GM18868 (cell line): ENCODE measurements around the gene UPK2.
"Not testable (repeated sequence)": the region's sequence is repeated elsewhere in the genome, so short reads cannot be mapped to it uniquely, and the experiment has no call there.

Source experiments
- ATAC-seq: cut with Tn5 transposase; IDR thresholded peaks from one replicate; pipeline ENCODE4 v1.9.1; 2021; ENCODE audit warnings: mild to moderate bottlenecking, moderate library complexity; ENCODE audit not compliant: unreplicated experiment

The UPK2 gene

DNA sequence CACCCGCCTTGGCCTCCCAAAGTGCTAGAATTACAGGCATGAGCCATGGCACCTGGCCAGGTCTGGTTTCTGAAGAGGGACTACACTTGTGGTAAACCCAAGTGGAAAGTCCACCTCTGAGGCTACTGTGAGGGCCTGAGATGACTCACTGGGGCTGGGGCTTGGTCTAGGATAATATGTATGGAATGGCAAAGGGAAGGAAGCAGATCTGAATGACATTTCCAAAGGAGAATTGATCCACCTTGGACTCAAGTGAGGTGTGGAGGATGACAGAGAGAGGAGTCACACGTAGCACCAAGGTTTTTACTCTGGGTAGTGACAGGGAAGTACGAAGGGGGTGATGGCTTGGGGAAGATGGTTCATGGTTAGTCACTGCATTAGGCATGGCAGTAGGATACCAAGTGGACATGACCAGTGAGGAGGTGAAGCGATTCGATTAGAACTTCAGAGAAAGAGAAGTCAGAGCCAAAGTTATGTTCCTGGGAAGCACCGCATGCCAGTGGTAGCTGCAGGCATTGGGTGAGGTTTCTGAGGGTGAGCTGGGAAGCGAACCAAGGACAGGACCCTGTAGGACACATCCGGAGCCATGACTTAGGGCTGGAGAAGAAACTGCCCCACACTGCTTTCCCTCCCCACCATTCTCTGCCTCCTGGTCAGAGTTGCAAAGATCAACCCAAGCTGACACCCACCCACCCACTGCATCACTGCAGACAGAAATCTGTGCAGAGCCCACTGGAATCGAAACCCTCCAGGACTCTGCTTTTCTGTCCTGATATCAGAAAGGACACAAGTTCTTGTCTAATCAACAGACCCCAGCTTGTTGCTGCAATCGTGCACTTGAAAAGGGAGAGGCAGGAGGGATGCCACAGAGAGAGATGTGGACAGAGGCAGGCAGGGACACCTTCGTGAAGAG, 17.4 kb upstream of the UPK2 start:
- no peak for ATAC-seq

DNA sequence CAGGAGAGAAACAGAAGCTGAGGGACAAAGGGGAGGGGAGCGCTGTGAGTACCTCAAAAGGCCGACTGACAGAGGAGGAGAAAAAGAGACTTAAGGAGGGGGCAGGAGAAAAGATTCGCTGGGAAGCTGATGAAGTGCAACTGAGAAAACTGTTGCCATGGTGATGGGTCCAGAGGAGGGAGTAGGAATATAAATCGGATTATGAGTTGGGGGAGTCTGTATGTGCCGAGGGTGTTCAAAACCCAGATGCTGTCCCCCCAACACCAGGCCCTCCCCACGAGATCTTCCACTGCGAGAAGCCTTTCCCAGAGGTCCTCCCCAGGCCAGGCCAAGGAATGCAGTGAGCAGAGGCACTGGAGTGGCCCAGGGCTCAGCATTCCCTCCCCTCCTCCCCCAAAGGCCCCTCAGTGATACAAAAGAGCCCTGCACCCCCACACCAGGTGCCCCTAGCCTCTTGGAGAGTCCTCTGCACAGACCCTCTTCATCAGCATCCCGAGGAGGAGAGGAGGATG, 16.6 kb upstream of the UPK2 start:
- no peak for ATAC-seq

DNA sequence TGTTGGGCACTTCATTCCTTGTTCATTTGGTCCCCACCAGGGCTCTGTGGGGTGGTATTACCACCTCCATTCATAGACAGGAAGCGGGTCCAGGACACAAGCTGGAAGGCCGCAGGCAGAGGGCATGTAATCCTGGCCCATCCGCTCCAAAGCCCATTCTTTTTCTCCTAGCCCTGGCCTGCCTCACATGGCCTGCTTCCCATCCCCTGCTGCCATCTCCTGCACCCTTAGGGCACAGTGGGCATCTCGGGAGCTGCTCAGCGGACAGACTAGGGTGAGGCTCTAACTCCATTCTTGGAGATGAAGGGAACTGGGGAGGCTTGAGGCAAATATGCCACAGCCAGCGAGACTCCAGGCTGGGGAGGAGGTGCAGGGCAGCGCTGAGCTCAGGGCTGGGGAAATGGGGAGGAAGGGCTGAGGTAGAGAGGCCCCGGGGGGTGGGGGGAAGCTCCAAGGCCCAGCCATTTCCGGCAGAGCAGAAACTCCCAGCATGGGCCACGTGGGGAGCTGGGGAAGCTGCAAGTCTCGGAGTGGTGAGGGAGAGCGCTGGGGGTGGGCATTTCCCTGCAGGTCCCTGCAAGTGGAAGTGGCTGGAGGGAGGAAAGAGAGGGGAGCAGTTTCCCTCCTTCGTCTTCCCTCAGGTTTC, 16.0 kb upstream of the UPK2 start:
- no peak for ATAC-seq

GRCh38 chr11:118947091-118947490, 9.0 kb upstream of the UPK2 start:
- ATAC-seq = no peak

GRCh38 chr11:118948000-118948399, 8.1 kb upstream of the UPK2 start:
- no peak for ATAC-seq

GRCh38 chr11:118953265-118953664, 2.8 kb upstream of the UPK2 start:
- ATAC-seq = no peak

- not testable (repeated sequence) for ATAC-seq
Measured at GRCh38 chr11:118953976-118954375, 2.1 kb upstream of the UPK2 start.

- no peak for ATAC-seq
Measured at GRCh38 chr11:118956847-118957469, 860 bp downstream of the UPK2 start.

GRCh38 chr11:118957549-118957948, 1.5 kb downstream of the UPK2 start:
- no peak for ATAC-seq

DNA sequence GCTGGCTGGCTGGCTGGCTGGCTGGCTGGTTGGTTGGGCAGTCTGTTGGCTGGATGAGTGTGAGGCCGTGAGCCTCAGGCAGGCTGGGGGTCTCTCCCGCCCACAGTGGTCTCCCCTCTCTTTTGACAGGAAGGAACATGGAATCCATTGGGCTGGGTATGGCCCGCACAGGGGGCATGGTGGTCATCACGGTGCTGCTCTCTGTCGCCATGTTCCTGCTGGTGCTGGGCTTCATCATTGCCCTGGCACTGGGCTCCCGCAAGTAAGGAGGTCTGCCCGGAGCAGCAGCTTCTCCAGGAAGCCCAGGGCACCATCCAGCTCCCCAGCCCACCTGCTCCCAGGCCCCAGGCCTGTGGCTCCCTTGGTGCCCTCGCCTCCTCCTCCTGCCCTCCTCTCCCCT, 1.9 kb downstream of the UPK2 start:
- ATAC-seq = no peak

DNA sequence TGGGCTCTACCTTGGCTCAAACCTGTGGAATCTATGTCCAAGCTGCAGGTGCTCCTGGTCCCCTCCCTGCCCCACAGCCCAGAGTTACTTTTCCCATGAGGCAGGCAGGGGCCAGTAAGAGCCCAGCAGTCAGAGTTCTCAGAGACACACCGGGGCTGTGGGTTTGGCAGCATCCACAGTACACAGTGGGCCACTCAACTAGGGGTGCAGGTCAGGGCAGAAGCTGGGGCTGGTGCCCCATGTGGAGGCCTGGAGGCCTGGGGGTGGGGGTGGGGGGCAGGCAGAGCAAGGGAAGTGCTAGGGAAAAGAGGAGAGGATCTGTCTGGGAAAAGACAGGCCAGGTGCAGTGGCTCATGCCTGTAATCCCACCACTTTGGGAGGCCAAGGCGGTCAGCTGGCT, 2.5 kb downstream of the UPK2 start:
- ATAC-seq = no peak

DNA sequence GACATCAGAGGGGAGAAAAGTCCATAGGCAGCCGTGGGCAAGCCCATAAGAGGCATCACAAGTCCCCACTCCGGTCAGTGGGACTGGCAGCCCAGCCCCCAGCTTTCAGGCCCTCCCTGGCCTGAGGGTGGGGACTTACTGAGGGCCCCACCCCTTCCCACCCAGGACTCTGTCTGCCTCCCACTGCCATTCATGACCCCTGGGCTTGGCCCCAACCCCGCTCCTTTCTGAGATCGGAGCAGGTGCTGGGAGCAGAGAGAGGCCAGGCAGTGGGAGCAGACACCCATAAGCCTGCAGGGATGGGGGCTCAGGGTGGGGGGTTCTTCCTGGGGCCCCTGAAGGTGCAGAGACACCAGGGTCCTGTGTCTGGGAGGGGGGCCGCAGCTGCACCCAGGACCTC, 5.1 kb downstream of the UPK2 start:
- no peak for ATAC-seq

GRCh38 chr11:118961591-118961990, 5.5 kb downstream of the UPK2 start:
- no peak for ATAC-seq

GRCh38 chr11:118969508-118969907, 13.4 kb downstream of the UPK2 start:
- not testable (repeated sequence) for ATAC-seq

GRCh38 chr11:118971646-118972045, 15.5 kb downstream of the UPK2 start, which contains the start of gene FOXR1:
Gene FOXR1 (plus strand): TSS chr11:118971761. CDS start chr11:118971932, 171 bp downstream.
- no peak for ATAC-seq

DNA sequence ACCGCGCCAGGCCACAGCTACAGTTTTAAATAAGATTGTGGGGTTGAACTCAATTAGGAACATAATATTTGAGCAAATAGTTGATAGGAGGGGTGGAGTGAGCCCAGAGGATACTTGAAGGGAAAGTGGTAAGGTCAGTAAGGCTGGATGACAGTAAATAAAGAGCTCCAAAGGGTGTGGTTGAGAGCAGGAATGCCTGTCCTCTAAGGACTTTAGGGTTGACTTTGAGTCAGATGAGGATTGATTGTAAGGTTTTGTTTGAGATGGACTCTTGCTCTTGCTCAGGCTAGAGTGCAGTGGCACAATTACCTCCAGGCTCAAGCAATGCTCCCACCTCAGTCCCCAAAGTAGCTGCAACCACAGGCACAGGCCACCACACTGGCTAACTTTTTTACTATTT, 17.9 kb downstream of the UPK2 start:
- no peak for ATAC-seq

DNA sequence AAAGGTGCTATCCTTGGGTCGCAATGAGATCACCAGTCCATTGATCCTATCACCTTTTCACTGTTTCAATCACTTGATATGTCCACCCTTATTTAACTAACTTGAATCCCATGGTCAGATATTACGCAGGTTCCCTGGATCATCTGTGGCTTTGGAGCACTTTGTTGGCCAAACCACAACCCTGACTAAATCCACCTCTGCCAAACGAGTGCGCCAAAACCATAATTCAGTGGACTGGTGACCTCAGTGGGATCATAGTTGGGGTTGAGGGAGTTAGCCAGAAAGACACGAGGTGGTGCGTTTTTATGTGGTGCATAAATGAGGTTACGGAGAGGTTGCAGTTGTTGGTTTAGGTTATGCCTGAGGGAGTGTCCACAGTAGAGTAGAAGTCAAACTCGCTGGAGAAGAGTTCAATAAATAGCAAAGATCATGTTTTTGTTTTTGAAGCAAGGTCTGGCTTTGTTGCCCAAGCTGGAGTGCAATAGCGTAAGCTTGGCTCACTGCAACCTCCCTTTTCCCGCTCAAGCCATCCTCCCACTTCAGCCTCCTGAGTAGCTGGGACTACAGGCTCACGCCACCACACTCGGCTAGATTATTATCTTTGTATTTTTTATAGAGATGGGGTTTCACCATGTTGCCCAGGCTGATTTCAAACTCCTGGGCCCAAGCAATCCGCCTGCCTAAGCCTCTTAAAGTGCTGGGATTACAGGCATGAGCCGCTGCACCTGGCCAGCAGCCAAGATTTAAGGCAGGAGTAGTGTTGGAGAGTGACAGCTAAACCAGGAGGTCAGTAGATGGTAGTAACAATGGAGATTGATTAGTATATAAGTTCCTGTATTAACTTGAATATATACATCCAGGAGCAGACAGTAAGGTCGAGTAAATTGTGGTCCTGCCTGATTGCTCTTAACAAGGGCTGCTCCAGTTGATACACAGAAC, 19.9 kb downstream of the UPK2 start:
- no peak for ATAC-seq

DNA sequence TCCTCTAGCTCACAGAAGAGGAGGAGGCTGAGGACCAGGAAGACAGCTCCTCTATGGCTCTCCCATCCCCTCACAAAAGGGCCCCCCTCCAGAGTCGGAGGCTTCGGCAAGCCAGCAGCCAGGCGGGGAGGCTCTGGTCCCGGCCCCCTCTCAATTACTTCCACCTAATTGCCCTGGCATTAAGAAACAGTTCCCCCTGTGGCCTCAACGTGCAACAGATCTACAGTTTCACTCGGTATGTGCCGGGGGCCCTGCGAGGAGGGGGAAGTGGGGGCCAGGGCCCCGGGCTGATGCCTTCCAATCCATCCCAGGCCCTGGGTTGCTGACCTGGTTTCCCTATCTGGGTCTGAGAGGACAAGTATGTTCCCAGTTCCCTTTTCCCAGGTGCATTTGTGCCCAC, 23.3 kb downstream of the UPK2 start:
- ATAC-seq = no peak

DNA sequence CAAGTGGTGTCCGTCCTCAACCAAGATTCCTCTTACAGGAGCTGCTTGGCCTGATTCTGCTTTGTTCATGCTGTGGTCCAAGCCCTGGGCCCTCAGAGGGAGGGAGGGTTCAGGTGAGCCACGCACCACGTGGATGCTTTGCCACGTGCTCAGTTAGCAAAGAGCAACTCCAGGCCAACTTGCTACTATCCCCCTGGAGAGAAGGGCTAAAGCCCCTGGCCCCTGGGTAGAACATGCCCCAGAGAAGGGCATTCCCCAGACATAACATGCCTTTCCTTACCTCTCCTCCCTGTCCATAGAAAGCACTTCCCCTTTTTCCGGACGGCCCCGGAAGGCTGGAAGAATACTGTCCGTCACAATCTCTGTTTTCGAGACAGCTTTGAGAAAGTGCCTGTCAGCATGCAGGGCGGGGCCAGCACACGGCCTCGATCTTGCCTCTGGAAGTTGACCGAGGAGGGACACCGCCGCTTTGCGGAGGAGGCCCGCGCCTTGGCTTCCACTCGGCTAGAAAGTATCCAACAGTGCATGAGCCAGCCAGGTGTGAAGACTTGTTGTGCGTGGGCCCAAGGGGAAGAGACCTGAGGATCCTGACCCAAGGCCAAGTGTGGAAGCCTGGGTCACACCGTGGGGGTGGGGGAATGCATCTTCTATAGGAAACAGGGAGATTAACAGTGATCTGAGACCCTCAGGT, 24.2 kb downstream of the UPK2 start:
- no peak for ATAC-seq

DNA sequence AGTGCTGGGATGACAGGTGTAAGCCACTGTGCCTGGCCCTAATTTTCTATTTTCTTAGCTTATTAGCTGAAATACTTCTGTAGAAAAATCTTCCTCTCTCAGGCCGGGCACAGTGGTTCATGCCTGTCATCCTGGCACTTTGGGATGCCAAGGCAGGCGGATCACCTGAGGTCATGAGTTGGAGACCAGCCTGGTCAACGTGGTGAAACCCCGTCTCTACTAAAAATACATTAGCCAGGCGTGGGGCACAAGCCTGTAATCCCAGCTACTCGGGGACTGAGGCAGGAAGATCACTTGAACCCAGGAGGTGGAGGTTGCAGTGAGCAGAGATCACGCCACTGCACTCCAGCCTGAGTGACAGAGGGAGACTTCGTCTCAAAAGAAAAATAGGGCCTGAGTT, 28.2 kb downstream of the UPK2 start:
- ATAC-seq = not testable (repeated sequence)
